CD4-positive, alpha-beta memory T cell (primary cell): Measurements from ENCODE around the gene DNAJA2. TPM values are rescaled to one million over a fixed set of nuclear protein-coding genes. Genes with fewer than 3 reads are reported as not detected.

Source experiments
- CTCF ChIA-PET: fragments of 350-600 bp; sonication (Branson Sonifier 250); formaldehyde crosslinking; loops from one replicate; lab custom pipeline; 2021; ENCODE audit warnings: inconsistent platforms; ENCODE audit not compliant: partially characterized antibody; lab: Charles Lee
- POLR2A ChIA-PET: fragments of 350-600 bp; sonication (Branson Sonifier 250); formaldehyde crosslinking; loops from one replicate; lab custom pipeline; 2021; ENCODE audit not compliant: partially characterized antibody; lab: Charles Lee
- DNase-seq, 5 donors: peaks; one replicate each; pipeline versions ENCODE4 v3.0.0 to v3.0.0-alpha.2; 2020 to 2022; ENCODE audit warnings: mixed read lengths in 1 of 5
- H3K27ac ChIP-seq: one replicate; pipeline ENCODE4 v1.7.0; 2013; ENCODE audit warnings: low read depth, low read length
- H3K27me3 ChIP-seq: 2 replicates; pipeline ENCODE4 v1.7.0; 2013; ENCODE audit warnings: mild to moderate bottlenecking, low read length, moderate library complexity; ENCODE audit not compliant: insufficient read depth
- H3K36me3 ChIP-seq: 2 replicates; pipeline ENCODE4 v1.7.0; 2013; ENCODE audit warnings: mild to moderate bottlenecking, low read length, moderate library complexity; ENCODE audit not compliant: insufficient read depth
- H3K4me1 ChIP-seq: 2 replicates; pipeline ENCODE4 v1.7.0; 2013; ENCODE audit warnings: mild to moderate bottlenecking, low read length, moderate library complexity; ENCODE audit not compliant: insufficient read depth
- H3K4me3 ChIP-seq, 2 donors: one replicate each; pipeline ENCODE4 v1.7.0; 2013; ENCODE audit warnings: low read length in 2 of 2, mild to moderate bottlenecking in 1 of 2
- H3K9me3 ChIP-seq, 2 donors: one replicate each; pipeline ENCODE4 v1.7.0; 2013; ENCODE audit warnings: low read length in 2 of 2, control low read depth in 1 of 2; ENCODE audit not compliant: control insufficient read depth in 1 of 2
- H3K27ac Mint-ChIP-seq, 7 donors: one replicate each; pipeline ENCODE4 v1.8.0; 2020 to 2021; ENCODE audit warnings: mixed read lengths in 7 of 7, mild to moderate bottlenecking in 6 of 7, inconsistent platforms in 3 of 7, moderate library complexity in 3 of 7
- H3K27me3 Mint-ChIP-seq, 2 donors: one replicate each; pipeline ENCODE4 v1.8.0; 2020 to 2021; ENCODE audit warnings: mixed read lengths in 2 of 2
- H3K36me3 Mint-ChIP-seq, 2 donors: one replicate each; pipeline ENCODE4 v1.8.0; 2020 to 2021; ENCODE audit warnings: mixed read lengths in 2 of 2, inconsistent platforms in 1 of 2, mild to moderate bottlenecking in 1 of 2
- H3K4me1 Mint-ChIP-seq, 4 donors: one replicate each; pipeline ENCODE4 v1.8.0; 2020 to 2021; ENCODE audit warnings: mixed read lengths in 4 of 4, mild to moderate bottlenecking in 1 of 4
- H3K4me3 Mint-ChIP-seq, 8 donors: one replicate each; pipeline ENCODE4 v1.8.0; 2020 to 2021; ENCODE audit warnings: mixed read lengths in 8 of 8, mild to moderate bottlenecking in 7 of 8, moderate library complexity in 6 of 8, inconsistent platforms in 3 of 8
- H3K9me3 Mint-ChIP-seq, 8 donors: one replicate each; pipeline ENCODE4 v1.8.0; 2020 to 2021; ENCODE audit warnings: mixed read lengths in 8 of 8, mild to moderate bottlenecking in 5 of 8, inconsistent platforms in 3 of 8, moderate library complexity in 1 of 8
- intact Hi-C: fragments of 100-400 bp; cut with micrococcal nuclease; formaldehyde crosslinking; loops from one replicate; pipeline ENCODE4 v1.15.1; 2023
- polyA plus RNA-seq, 2 donors: library from polyadenylated mRNA; unstranded; fragments of 300-500 nt; fragmentation: Illumina TruSeq; gene quantifications; one replicate each; pipeline ENCODE4 v1.2.3, GENCODE V29; 2021
- total RNA-seq, 2 experiments: library from RNA; stranded (reverse); gene quantifications; one replicate each; pipeline ENCODE4 v1.2.3, GENCODE V29; 2021

Gene DNAJA2
- total and polyA plus RNA-seq, 4 experiments from 2014 or later: 73.2 to 95.6 (median 79.3) TPM

DNA sequence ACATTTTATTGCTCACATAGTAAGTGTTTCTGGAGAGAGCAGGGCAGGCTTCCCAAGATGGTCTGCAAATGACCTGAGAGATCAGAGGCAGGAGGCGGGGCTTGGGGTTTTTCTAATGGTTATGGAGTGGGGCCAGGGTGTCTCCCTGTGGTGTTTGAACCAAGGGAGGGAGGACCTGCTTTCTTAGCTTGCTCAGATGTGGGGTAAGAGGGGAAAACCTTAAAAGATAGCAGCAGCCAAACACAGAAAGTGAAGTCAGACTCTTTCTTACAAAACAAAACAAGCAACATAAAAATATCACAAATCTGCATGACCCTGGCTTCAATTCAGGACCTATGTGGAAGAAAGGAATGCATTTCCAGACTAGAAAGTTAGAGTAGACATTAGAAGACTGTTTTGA is 22.9 kb upstream of the DNAJA2 start:
- Mint-ChIP-seq H3K36me3 (no peaks in the 10 kb centered on the region), H3K9me3 (peaks cover 0 to 4% (median 0%) of the 10 kb centered on the region in 8 donors), H3K4me3 (no peak overlapping the region), H3K4me1 (peaks cover 0 to 4% (median 0%) of the 10 kb centered on the region in 4 donors), H3K27ac (peak overlapping the region in 1 of 7 donors; percentile 61), H3K27me3 (no peaks in the 10 kb centered on the region)
- Histone ChIP-seq H3K27ac (no peak overlapping the region), H3K4me1 (no peaks in the 10 kb centered on the region), H3K4me3 (no peak overlapping the region), H3K9me3 (no peaks in the 10 kb centered on the region), H3K27me3 (no peaks in the 10 kb centered on the region), H3K36me3 (no peaks in the 10 kb centered on the region)
- POLR2A ChIA-PET: no interaction called here
- intact Hi-C loops: no loop called here
- CTCF ChIA-PET: no interaction called here
- no peak for DNase-seq

DNA sequence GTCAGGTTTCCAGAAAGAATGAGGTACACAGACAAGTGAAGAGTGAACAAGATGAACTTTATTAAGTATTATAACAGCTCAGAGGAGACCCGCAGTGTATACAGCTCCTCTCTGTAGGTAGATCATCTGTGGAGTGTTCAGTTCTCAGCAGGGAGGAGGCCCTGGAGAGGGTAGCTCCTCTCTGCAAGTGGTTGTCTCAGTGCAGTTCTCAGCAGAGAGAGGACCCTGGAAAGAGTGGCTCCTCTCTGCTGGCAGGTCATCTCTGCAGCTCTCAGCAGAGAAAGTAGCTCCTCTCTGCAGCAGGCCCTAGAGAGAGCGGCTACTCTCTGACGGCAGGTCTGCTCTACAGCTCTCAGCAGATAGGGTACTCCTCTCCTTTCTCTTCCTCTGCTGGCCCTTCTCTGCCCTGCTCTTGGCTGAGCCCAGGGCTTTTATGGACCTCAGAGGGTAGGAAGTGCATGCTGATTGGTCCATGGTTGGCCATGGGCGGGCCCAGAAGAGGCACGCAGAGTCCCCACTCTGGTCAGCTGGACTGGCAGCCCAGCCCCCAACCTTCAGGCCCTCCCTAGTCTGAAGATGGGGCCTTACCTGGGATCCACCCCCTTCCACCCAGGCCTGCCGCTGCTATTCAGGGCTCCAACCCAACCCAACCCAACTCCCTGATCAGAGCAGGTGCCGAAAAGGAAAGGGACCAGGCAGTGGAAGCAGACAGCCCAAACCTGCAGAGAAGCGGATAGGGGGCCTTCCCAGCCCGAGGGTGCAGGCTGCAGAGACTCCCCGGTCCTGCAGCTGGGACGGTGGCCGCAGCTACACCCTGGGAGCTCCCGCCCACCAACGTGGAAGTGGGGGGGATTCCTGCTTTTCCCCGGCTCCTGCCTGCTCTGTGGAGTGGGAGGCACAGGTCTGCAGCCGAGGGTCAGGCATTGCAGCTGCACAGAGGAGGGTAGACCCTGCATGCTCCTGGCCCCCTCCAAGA is 18.5 kb upstream of the DNAJA2 start:
- Histone ChIP-seq H3K27me3 (no peaks in the 10 kb centered on the region), H3K9me3 (no peaks in the 10 kb centered on the region), H3K4me1 (no peaks in the 10 kb centered on the region), H3K4me3 (no peak overlapping the region), H3K27ac (no peak overlapping the region), H3K36me3 (no peaks in the 10 kb centered on the region)
- Mint-ChIP-seq H3K36me3 (no peaks in the 10 kb centered on the region), H3K27ac (no peak overlapping the region), H3K4me3 (no peak overlapping the region), H3K9me3 (peaks cover 0 to 4% (median 0%) of the 10 kb centered on the region in 8 donors), H3K27me3 (no peaks in the 10 kb centered on the region), H3K4me1 (peaks cover 0 to 4% (median 0%) of the 10 kb centered on the region in 4 donors)
- POLR2A ChIA-PET: no interaction called here
- no peak for DNase-seq
- CTCF ChIA-PET: interaction anchor here (0.6 kb wide), 1 partner anchor 122 kb away, joined by 3 read pairs; no protein-coding TSS in a partner anchor
- intact Hi-C loops: no loop called here

DNA sequence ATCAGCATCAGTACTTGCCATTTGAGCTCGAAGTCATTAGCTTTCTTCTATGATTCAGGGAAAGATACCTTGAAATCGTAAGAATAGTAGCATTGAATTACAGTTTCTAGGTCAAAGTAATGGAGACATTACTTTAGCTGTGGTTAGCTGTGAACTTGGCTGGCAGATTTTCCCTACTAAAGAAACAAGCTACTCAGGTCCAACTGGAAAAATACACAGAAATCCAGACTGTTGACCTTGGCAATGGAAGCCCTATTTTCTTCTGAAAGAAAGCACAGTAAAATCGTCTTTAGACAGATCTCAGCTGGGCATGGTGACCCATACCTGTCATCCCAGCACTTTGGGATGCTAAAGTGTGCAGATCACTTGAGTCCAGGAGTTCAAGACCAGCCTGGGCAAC is 13.4 kb upstream of the DNAJA2 start:
- peaks cover 0 to 4% (median 0%) of the 10 kb centered on the region in 4 donors for H3K4me1 Mint-ChIP-seq
- Histone ChIP-seq H3K4me1 (no peaks in the 10 kb centered on the region), H3K4me3 (no peak overlapping the region), H3K36me3 (no peaks in the 10 kb centered on the region), H3K9me3 (no peaks in the 10 kb centered on the region), H3K27me3 (no peaks in the 10 kb centered on the region), H3K27ac (no peak overlapping the region)
- peaks cover 0 to 4% (median 0%) of the 10 kb centered on the region in 8 donors for H3K9me3 Mint-ChIP-seq
- H3K27me3 Mint-ChIP-seq: no peaks in the 10 kb centered on the region
- H3K4me3 Mint-ChIP-seq: no peak overlapping the region
- intact Hi-C loops: no loop called here
- CTCF ChIA-PET: interaction anchor here (1.0 to 1.3 kb wide), 3 partner anchors 15 to 51 kb away, joined by 3 read pairs; no protein-coding TSS in a partner anchor
- POLR2A ChIA-PET: no interaction called here
- no peak for DNase-seq
- no peak overlapping the region for H3K27ac Mint-ChIP-seq
- H3K36me3 Mint-ChIP-seq: no peaks in the 10 kb centered on the region

DNA sequence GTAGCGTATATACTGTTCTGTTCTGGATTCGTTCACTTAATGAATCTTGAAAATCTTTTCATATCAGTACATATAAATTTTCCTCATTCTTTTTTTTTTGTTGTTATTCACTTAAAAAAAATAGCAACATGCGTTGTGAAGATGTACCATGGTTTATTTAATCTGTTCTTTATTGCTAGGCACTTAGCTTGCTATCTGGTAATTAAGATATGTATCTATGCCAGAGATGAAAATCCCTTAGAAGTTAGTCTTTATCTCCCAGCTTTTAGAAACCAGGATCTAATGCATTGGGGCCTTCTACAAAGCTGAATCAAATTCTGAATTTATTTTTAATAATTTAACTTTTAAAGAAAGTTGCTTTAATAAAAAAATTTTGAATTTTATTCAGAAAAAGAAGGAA is 13.0 kb upstream of the DNAJA2 start:
- ChIA-PET CTCF (interaction anchor here (1.0 to 1.3 kb wide), 3 partner anchors 15 to 51 kb away, joined by 3 read pairs; no protein-coding TSS in a partner anchor), POLR2A (no interaction called here)
- DNase-seq: no peak

DNA sequence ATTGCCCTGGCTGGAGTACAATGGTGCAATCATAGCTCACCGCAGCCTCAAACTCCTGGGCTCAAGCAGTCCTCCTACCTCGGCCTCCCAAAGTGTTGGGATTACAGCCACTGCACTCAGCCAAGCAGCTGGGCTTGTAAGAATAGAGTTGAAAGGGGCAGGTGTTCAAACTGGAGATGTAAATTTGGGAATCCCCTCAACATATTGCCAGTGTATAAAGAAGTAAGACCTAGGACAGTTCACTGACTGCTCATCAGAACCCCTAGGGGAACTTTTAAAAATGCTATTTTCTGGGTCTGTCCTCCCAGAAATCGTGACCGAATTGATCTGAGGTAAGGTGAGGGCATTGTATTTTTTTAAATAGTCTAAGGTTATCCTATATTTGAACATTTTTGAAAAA is 8.9 kb upstream of the DNAJA2 start:
- no peaks in the 10 kb centered on the region for H3K9me3 Mint-ChIP-seq
- intact Hi-C loops: no loop called here
- no peak overlapping the region for H3K4me3 Mint-ChIP-seq
- peaks cover 0 to 4% (median 3%) of the 10 kb centered on the region in 4 donors for H3K4me1 Mint-ChIP-seq
- H3K27me3 Mint-ChIP-seq: no peaks in the 10 kb centered on the region
- no peak for DNase-seq
- Histone ChIP-seq H3K4me1 (no peaks in the 10 kb centered on the region), H3K36me3 (no peaks in the 10 kb centered on the region), H3K27me3 (no peaks in the 10 kb centered on the region), H3K4me3 (no peak overlapping the region), H3K9me3 (no peaks in the 10 kb centered on the region), H3K27ac (no peak overlapping the region)
- no peaks in the 10 kb centered on the region for H3K36me3 Mint-ChIP-seq
- CTCF ChIA-PET: no interaction called here
- no peak overlapping the region for H3K27ac Mint-ChIP-seq
- POLR2A ChIA-PET: interaction anchor here (1.7 kb wide), 1 partner anchor 9 kb away, joined by 6 read pairs; the partner anchor contains the start of gene DNAJA2

More for the DNA sequence above, 13.0 kb upstream of the DNAJA2 start:
- no peaks in the 10 kb centered on the region for H3K36me3 ChIP-seq
- H3K4me3 Mint-ChIP-seq: no peak overlapping the region
- H3K9me3 Mint-ChIP-seq: peaks cover 0 to 1% (median 0%) of the 10 kb centered on the region in 8 donors
- no peak overlapping the region for H3K27ac Mint-ChIP-seq
- no peaks in the 10 kb centered on the region for H3K9me3 ChIP-seq
- H3K27me3 ChIP-seq: no peaks in the 10 kb centered on the region
- no peaks in the 10 kb centered on the region for H3K27me3 Mint-ChIP-seq
- H3K27ac ChIP-seq: no peak overlapping the region
- H3K4me1 ChIP-seq: no peaks in the 10 kb centered on the region
- no peaks in the 10 kb centered on the region for H3K36me3 Mint-ChIP-seq
- no peak overlapping the region for H3K4me3 ChIP-seq
- intact Hi-C loops: no loop called here
- H3K4me1 Mint-ChIP-seq: peaks cover 0 to 4% (median 0%) of the 10 kb centered on the region in 4 donors

DNA sequence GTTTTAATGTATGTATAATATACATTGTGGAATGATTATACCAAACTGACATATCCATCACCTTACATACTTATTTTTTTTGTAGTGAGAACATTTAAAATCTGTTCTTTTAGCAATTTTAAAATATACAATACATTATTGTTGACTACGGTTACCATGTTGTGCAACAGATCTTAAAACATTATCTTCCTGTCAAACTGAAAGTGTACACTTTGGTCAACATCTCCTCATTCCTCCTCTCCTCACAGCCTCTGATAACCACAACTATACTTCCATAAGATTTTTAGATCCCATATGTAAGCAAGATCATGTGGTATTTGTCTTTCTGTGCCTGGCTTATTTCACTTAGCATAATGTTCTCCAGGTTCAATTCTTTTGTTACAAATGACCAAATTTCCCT is 7.5 kb upstream of the DNAJA2 start:
- Histone ChIP-seq H3K27me3 (no peaks in the 10 kb centered on the region), H3K4me3 (no peak overlapping the region), H3K27ac (no peak overlapping the region), H3K4me1 (peaks cover 10% of the 10 kb centered on the region), H3K9me3 (no peaks in the 10 kb centered on the region), H3K36me3 (no peaks in the 10 kb centered on the region)
- intact Hi-C loops: no loop called here
- POLR2A ChIA-PET: interaction anchor here (1.7 kb wide), 1 partner anchor 8 kb away, joined by 6 read pairs; the partner anchor contains the start of gene DNAJA2
- CTCF ChIA-PET: no interaction called here
- no peaks in the 10 kb centered on the region for H3K9me3 Mint-ChIP-seq
- DNase-seq: no peak
- H3K27ac Mint-ChIP-seq: no peak overlapping the region
- H3K4me3 Mint-ChIP-seq: no peak overlapping the region
- H3K36me3 Mint-ChIP-seq: no peaks in the 10 kb centered on the region
- peaks cover 11 to 17% (median 13%) of the 10 kb centered on the region in 4 donors for H3K4me1 Mint-ChIP-seq
- H3K27me3 Mint-ChIP-seq: no peaks in the 10 kb centered on the region

DNA sequence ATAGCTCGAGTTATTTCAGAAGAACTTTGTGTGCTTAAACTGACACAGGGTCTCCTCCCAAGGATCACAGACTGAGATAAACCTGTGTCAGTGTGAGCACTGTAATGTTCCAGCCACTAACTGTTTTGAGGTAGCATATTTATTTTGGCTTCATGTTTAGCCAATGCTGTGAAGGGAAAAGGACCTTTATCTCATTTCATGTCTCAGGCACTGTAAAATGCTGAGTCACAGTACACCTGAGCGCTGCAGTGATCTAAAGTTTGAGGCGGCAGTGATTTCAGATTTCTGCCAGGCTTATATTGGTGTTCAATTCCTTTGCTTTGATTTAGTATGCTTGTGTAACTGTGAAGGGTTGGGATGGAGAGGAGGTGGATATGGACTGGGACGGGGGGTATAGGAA is 3.1 kb upstream of the DNAJA2 start:
- no peak overlapping the region for H3K4me3 ChIP-seq
- CTCF ChIA-PET: no interaction called here
- Mint-ChIP-seq H3K36me3 (peaks cover 3 to 10% of the 10 kb centered on the region in 2 donors), H3K4me1 (peaks cover 24 to 45% (median 37%) of the 10 kb centered on the region in 4 donors), H3K9me3 (no peaks in the 10 kb centered on the region), H3K27me3 (no peaks in the 10 kb centered on the region), H3K27ac (peak overlapping the region; percentile 74 to 93 (median 90)), H3K4me3 (peak overlapping the region in 2 of 8 donors; percentile 4 to 30)
- intact Hi-C loops: no loop called here
- peaks cover 34% of the 10 kb centered on the region for H3K4me1 ChIP-seq
- no peaks in the 10 kb centered on the region for H3K36me3 ChIP-seq
- no peaks in the 10 kb centered on the region for H3K27me3 ChIP-seq
- no peak for DNase-seq
- H3K9me3 ChIP-seq: no peaks in the 10 kb centered on the region
- POLR2A ChIA-PET: no interaction called here
- H3K27ac ChIP-seq: peak overlapping the region; percentile 3
